DMS114 treated with DMSO at 0.1 percent for 48 hours (cell line): ENCODE results near the gene ARL6IP4.

ENCODE experiments used
- DNase-seq: peaks from one replicate; lab custom pipeline; 2025; ENCODE audit not compliant: unreplicated experiment; lab: John Stamatoyannopoulos, UW

Gene ARL6IP4

GRCh38 chr12:122977655-122978392 is 2.7 kb upstream of the ARL6IP4 start:
- no peak for DNase-seq

GRCh38 chr12:122978507-122978955 is 1.9 kb upstream of the ARL6IP4 start:
- no peak for DNase-seq

GRCh38 chr12:122979001-122979907 is 1.2 kb upstream of the ARL6IP4 start:
- DNase-seq = no peak

- no peak for DNase-seq
Measured at GRCh38 chr12:122979908-122980182, 636 bp upstream of the ARL6IP4 start.

GRCh38 chr12:122981036-122981471 is 573 bp downstream of the ARL6IP4 start:
- DNase-seq = no peak

- DNase-seq = no peak
Measured at GRCh38 chr12:122981587-122982476, 1.4 kb downstream of the ARL6IP4 start.

- no peak for DNase-seq
Measured at GRCh38 chr12:122982477-122982815, 2.0 kb downstream of the ARL6IP4 start.

GRCh38 chr12:122982963-122983788 is 2.7 kb downstream of the ARL6IP4 start:
- DNase-seq = no peak

GRCh38 chr12:122983789-122984515 is 3.5 kb downstream of the ARL6IP4 start:
- DNase-seq = no peak

GRCh38 chr12:122984612-122985337 is 4.3 kb downstream of the ARL6IP4 start:
- no peak for DNase-seq

GRCh38 chr12:122985338-122986257 is 5.1 kb downstream of the ARL6IP4 start:
- DNase-seq = no peak

GRCh38 chr12:122986258-122986871 is 5.9 kb downstream of the ARL6IP4 start:
- no peak for DNase-seq

- no peak for DNase-seq
Measured at GRCh38 chr12:122987086-122987951, 6.8 kb downstream of the ARL6IP4 start.

- DNase-seq = no peak
Measured at GRCh38 chr12:122988036-122988435, 7.6 kb downstream of the ARL6IP4 start.

GRCh38 chr12:122988612-122989212 is 8.2 kb downstream of the ARL6IP4 start:
- DNase-seq = no peak

- no peak for DNase-seq
Measured at GRCh38 chr12:122989225-122989839, 8.9 kb downstream of the ARL6IP4 start.
